NCI-H2107 treated with DMSO at 0.1 percent for 48 hours (cell line): ENCODE measurements around the gene RERG.
A peak's percentile ranks its signal among the peaks of the same experiment; 100 is the strongest.

Experiments
- DNase-seq: peaks from one replicate; lab custom pipeline; 2025; ENCODE audit not compliant: unreplicated experiment; lab: John Stamatoyannopoulos, UW

The RERG gene

DNA sequence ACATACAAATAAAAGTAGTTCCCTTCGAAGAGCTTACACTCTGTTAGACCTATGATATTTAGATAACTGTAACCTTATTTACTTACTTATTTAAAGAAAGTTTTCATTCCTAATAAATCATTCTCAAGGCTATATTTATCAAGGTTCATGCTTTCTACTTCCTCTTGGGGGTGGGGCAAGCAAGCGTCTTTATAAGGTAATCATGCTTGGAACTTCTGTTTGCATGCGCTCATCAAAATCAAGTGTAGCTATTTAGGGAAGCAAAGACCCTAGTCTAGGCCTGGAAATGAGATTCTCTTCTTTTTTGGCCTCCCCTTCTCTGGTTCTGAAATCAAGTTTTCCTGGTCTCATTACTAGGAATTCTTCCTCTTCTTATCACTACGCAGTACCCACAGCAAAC is 766 bp downstream of the RERG start:
- no peak for DNase-seq

DNA sequence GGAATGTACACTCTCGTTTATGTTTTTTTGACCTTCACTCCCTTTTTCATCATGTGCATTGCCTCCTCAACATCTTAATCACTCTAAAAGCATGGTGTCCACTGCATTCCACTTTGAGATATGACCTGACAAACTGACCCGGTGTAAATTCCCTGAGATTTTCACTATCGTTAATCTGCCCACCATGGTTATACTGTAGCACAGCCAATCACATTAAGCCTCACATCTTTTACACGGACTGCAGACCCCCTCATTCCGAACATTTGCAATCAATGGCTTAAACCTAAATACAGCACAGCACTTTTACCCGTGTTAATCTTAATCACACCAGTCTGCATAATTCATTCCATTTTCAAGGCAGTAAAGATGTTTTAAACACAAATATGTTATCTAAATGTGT is 2.4 kb downstream of the RERG start:
- DNase-seq = no peak

DNA sequence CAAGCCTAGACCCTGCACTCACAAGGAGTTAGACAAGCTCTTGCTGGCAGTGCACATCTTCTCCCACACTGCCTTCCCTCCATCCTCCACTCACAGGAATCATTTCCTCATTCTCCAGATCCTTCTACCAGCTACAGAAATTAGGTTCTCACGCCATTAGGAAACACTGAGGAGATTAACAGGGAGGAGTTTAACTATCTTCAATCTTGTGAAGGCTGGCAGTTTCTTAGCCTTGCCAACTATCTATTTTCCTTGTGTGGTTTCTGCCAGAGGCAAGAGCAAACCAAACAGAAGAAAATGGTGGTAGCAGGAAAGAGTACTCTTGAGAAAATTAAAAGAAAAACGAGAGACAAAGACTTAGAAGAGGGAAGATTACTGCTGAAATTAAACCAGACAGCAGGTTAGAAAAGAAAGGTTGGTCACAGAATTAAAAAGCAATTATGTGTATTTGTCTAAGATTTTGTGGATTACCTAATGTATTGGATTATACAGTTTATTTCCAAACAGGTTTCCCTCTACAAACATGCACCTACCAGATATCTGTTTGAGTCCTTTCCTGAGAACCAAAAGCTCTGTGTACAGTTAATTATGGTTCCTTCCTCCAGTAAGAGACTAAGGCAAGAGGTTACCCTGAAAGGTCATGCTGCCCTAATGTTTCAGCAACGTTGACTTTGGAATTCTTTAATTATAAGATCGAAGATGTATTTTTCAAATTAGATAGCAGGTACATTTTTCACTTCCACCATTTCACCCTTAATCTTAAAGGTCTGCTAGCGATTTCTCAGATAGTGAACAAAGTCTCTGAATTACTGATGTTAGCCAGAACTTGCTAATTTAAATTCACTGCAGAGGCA is 5.0 kb downstream of the RERG start:
- no peak for DNase-seq

DNA sequence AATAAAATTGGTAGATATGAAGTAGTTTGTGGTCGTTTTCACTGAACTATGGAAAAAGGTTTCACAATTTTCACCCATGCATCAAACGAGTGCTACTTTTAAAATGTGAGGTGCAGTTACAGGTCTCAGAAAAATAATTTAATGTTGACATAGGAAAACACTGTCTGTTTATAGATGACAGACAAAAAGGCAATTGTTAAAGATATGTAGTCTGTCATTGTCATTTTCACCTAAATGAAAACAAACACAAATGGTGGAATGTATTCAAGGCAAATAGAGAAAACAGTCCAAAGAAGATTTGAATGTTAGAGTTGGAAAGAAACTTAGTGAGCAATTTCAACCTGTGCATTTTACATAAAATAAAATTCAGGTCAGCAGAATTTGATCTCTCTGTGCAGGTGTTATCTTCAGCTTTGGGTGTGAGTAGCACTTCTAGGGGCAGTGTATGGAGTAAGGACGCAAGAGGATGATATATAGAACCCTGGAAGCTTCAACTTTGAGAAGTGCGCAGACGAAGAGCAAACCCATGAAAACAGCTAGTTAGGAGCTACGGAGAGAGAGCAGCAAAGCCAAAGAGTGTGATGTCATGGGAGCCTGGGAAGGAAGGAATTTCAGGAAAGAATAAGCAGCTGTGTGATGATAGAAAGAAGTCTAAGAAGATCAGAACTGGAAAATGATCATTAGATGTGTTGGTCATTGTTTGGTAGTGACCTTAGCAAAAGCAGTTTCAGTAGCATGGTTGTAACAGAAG is 6.2 kb downstream of the RERG start:
- DNase-seq = no peak

DNA sequence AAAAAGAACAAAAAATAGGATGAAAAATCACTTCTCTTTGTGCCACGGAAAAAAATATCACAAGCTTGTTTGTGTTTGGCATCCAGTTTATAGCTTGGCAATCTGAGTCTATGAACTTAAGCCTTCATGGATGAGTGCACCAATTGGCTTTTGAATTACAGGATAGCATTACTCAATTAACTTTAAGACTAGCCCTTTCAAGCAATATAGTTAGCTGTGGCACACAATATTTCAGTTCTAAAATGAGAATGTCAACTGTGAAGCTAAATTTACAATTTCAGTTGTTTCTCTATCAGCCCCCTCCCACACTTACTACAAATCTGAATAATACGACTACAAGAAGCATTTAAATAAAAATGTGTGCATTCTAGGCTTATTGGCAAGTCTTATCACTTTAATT is 8.3 kb downstream of the RERG start:
- DNase-seq = peak; percentile 90

DNA sequence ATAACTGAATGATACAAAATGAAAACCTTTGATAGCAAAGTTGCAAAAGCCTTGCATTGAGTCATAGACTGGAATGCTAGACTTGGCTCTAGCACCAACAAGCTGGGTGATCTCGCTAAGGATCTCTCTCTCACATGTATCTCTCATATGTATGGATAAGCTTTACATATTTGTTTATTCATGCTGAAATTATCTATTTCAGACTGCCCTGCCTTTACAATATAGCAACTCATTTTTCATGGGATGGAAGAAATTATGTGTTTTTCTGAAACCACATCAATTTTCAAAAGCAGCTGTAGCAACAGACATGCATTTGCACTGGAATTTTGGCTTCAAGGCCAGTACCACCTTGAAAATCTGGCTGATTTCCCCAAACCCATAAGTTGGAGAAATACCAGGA is 11.4 kb downstream of the RERG start:
- DNase-seq = no peak

DNA sequence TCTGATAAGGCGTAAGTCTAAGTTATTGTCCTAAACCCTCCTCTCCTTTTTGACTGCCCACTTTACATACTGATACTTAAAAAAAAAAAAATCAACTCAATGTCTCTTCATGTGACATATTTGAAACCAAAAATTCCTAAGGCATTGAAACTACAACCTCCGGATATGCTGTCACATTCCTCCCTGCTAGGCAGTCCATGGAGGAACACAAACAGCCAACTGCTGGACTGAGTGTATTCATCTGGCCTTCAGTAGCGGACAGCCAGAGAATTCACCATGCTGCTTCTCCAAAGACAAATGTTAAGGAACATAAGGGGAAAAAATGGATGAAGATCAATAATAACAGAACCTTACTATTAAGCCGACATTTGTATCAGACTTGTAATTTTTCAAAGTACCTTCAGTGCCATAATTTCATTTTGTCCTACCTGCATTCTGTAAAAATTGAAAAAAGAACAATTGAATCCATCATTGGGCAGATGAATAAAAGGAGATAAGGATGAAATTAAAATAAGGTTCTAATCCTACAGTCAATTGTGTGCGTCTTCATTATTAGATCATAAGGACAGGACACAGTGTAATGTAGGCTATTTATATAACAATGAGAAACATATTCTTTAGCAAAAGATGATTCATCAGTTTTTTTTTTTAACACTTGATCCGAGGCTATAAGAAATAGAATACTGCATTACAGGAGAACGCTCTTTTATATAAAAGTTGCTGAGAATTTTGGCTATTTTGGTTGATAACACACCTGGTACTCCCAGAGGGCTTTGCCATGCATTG is 12.2 kb downstream of the RERG start:
- no peak for DNase-seq

DNA sequence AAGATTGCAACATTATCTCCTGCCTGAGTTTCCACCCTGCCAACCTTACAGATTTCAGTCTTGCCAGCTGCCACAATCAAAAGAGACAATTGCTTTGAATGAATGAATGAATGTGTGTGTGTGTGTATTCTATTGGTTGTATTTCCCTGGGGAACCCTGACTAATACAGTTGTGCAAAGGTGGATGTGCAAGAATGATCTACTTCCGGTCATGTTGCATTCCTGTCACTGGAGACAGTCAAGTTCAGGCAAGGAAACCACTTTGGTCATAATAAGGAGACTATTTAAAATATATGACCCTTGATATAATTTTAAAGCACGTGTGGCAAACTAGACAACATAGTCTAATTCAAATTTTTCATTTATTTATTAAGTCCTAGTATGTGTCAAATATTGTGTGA is 13.1 kb downstream of the RERG start:
- DNase-seq = no peak

DNA sequence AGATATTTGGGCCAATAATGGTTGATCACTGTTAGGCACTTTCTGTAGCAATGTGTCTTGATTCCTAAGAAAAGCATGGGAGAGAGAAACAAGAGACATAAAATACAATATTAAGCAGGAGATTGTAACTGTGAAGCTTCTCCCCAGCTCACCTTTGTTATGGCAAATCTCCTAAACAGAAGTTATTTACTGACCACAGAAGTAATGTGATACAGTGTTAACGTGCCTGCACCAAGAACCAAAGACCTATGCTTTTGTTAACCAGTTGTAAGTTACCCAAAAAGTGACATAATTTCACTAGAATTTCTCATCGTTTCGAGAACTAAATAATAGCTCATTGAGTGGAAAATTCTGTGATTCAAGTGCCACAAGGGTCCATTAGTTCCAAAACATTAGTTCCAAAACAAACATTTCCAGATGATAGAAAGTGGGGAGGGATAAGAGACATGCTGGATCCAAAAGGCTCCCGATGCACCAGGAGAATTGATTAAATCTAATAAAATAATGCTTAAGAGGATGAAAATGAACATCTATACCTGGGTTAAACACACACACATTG is 14.3 kb downstream of the RERG start:
- peak; percentile 21 for DNase-seq

DNA sequence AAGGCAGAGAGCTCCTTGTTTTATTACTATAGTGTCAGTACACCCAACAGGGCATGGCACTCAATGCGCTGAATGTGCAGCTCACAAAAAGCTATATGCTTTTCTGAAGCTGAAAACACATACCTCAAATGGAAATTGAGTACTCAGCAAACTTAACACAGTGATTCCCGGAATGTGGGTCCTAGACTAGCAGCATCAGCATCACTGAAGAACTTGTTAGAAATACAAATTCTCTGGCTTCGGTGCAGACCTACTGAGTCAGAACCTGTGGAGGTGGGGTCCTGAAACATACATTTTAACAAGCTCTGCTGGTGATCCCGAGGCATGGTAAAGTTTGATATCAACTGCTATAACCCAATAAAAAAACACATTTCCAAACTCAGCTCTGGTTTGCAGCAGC is 14.9 kb downstream of the RERG start:
- no peak for DNase-seq

DNA sequence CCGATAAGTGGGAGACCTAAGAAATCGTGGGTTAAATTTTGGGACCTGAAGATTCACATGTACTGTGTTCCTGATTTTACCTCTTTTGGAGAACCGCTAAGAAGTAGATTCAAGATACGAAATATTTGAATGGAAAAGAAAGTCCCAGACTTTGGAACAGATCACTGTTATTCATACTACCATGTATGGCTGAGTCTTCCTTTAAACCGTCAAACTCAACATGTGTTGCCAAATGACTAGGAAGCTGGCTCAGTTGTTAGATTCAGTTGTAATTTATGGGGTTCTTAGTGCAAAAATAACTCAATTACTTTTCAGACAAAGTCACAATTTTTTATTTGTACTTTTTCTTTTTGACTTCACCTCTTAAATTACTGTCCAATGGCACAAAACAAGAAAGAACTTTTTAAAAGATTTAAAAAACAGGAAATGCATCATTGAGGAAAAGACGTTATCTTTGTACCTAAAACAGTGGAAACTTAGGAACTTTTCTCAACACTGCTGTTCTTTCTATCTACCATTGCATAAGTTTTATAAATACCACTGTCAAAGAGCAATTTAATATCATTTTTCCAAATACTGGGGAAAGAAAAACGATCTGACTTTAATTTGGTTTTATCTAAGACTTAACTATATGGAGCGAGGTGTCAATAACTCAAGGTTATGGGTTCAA is 15.7 kb downstream of the RERG start:
- DNase-seq = no peak

DNA sequence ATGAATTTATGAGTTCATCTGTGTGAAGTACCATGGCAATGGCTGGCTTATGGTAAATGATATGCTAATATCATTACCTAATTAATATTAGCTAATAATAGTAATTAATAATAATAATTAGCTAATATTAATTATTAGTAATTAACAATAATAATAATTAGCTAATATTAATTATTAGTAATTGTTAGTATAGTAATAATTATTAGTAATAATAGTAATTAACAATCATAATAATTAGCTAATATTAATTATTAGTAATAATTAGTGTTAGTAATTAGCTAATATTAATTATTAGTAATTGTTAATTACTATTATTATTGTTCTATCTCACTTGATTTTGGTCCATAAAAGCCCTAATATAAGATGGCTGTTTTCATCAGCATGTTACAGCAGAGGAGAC is 19.8 kb downstream of the RERG start:
- DNase-seq = no peak

DNA sequence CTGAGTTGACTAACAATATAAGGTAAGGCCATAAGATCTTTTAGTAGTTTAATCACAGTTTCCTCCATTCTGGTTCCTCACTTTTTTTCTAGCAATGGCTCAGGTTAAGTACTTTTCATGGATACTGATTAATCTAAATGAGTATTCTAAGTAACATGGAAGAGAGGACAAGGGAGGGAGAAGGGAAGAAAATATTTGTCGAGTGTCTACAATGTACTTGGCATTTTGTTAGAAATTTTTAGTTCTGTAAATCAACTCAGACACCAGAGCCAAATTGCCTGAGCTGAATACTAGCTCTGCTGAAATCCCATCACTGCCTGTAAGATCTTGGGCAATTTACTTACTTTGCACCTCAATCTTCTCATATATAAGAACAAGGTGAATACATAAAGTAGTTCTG is 20.2 kb downstream of the RERG start:
- DNase-seq = no peak

DNA sequence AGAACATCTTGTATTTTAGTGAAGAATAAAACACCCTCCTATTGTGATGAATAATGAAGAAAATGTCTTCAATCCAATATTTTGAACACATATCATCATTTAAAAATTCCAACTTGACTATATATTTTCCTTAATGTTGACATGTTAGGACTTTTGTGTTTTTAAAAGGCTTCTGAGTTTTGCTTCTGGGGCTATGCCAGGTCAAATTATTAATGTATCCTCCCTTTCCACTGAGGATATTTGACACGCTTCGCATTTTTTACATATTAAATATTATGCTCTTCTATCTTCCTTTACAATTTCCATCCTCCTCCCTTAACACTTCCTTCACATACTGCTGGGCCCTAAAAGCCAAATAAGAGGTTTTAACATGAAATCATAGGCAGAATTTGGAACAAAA is 20.6 kb downstream of the RERG start:
- DNase-seq = no peak

DNA sequence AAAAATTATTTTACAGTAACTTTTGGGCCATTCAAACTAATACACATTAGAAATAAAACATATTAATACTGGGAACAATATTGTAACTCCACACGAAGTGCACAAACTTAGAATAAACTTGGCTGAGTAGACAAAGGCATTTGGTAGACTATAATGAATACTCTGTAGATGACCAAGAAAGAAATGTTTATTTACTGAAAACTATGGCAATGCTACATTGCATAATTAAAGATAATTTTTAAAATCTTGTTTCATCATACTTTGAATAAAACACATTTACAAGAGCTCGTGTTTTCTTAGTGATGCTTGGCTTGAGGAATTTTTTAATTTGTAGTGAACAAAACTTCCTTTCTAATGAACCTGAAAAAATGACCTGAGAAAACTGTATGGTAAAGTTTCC is 21.3 kb downstream of the RERG start:
- no peak for DNase-seq

DNA sequence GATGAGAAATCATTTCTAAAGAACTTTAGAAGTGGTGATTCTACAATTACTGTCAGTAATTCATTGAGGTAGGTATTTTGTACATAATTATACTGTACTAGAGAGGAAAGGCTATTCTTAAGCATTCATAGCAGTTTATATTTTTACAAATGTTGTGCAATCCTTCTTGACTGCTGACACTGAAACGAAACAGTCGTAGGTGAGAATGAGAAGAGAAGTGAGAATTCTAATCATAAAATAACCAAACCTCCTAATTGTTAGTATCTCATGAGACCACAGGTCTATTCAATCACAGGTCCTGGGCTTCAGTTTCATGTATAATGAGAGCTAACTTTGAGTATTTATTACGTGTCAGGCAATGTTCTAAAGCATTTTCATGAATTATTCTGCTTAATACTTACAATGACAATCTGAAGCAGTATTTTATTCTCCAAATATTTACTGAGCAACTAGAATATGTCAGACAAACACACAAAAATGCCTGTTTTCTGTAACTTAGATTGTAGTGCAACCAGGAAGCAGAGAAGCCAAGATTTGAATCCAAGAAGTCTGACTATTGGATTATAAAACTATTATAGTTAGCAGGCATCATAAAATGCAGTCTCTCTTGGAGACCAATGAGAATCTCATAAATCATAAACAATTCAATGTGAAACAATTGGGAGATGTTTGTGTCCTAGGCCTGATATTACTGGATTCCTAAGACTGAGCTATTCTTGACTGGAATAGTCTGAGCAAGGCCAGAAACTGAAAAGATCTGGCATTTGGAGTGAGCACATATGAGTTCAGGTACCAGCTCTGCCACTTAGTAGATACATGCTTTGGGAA is 24.3 kb downstream of the RERG start:
- no peak for DNase-seq

DNA sequence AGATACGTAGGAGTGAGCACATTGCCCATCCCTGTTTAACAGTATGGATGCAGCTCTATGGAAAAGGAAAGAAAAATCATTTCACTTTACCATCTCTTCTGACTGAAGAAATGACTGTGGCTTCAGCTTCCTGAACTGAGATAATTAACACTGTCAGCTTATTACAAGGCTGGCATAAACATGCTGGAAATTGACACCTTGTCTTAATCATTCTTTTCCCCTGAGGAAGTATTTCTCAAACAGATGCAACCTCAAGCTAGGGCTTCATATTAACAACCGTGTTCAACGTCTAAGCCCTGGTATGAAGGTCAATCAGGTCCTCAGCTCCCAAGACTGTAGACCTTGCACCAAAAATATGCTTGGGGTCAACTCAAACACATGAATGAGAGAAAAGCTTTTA is 25.0 kb downstream of the RERG start:
- no peak for DNase-seq

DNA sequence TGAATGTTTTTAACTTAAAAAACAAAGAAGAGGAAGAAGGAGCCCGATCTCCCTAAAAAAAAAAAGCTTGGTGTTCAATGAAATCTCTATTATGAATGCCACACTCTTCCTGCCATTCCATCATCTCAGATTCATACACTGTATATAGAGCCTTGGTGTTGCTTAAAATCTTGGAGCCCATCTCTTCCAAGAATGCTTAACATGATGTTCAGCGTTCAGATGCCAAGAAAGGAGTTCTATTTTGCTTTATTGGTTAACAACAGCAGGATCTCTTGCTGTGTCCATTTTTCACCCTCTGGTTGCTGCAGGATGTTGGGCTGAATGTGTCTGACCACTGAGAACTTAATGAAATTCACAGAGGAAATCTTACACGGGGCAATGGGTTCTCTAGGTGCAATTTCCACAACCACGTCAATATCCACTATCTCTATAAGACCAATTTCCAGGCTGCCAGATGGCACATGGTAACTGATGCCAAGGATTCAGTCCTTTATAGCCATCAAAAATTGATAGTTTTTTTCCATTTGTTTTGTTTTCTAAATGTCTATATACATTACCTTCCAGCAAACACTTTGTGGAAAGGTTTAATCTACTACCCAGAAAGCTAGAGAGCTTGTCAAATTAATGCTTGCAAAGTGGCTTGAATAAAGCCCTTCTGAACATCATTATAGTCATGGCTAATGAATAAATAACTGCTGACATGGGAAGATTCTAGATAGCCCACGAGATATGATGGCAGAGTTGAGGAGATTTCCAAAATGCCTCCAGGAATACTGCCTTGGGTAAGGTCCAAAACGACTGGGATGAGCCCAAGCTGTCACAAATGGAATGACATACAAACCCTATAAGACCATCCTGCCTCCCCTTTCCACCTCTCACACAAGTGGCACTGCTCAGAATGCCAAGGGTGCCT is 26.5 kb downstream of the RERG start:
- DNase-seq = no peak

DNA sequence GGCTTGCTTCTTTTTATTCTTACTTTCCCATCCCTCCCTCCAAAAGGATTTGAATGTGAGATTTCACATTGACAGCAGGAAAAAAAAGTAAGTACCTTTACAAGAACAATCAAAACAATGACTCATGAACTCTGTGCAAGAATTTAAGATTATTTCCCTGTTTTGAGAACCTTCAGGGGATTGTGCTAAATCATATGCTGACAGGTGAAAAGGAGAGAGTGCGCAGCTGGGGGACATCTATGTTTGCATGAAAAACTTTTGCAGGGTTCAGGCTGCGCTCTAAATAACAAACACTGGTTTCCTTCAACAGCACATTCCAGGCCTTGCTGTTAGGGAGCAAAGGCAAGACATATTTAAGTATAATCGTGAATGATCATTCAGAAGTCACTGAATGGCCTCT is 27.3 kb downstream of the RERG start:
- no peak for DNase-seq
